H1 (cell line): ENCODE data around the gene CAMKK2. TPM values are rescaled to one million over a fixed set of nuclear protein-coding genes. Genes with fewer than 3 reads are reported as not detected.

Experiments
- CTCF ChIA-PET: fragments of 300-600 bp; sonication (Branson Sonifier 250); formaldehyde crosslinking; loops from one replicate; lab custom pipeline; 2021; ENCODE audit not compliant: partially characterized antibody; lab: Charles Lee
- POLR2A ChIA-PET: fragments of 300-600 bp; sonication (Branson Sonifier 250); formaldehyde crosslinking; loops from one replicate; lab custom pipeline; 2021; ENCODE audit warnings: inconsistent platforms; ENCODE audit not compliant: partially characterized antibody; lab: Charles Lee
- DNase-seq, 2 experiments: peaks; one replicate each; pipeline versions ENCODE4 v3.0.0 to v3.0.0-alpha.2; 2010 to 2022; ENCODE audit warnings: low spot score in 2 of 2, low read depth in 1 of 2, mixed read lengths in 1 of 2
- FAIRE-seq: peaks from 2 replicates; lab custom pipeline; 2011; peaks lifted over from hg19 to GRCh38; lab: Jason Lieb, UNC
- H2AFZ ChIP-seq: 2 replicates; pipeline ENCODE4 v1.8.1; 2012; ENCODE audit warnings: low read length, inconsistent platforms
- H2AK5ac ChIP-seq: 2 replicates; pipeline ENCODE4 v1.6.1; 2013; ENCODE audit warnings: low read depth, low read length
- H2BK120ac ChIP-seq: replicated peaks from 2 replicates; pipeline ENCODE3; 2013; ENCODE audit warnings: low read depth, low read length, inconsistent platforms
- H2BK12ac ChIP-seq: 2 replicates; pipeline ENCODE4 v1.6.1; 2013; ENCODE audit warnings: low read depth, low read length
- H2BK15ac ChIP-seq: 2 replicates; pipeline ENCODE4 v1.6.1; 2013; ENCODE audit warnings: low read length
- H2BK20ac ChIP-seq: 2 replicates; pipeline ENCODE4 v1.6.1; 2013; ENCODE audit warnings: low read length
- H2BK5ac ChIP-seq: 2 replicates; pipeline ENCODE4 v1.6.1; 2013; ENCODE audit warnings: low read depth, low read length
- H3K14ac ChIP-seq: 2 replicates; pipeline ENCODE4 v1.6.1; 2013; ENCODE audit warnings: inconsistent platforms; ENCODE audit not compliant: insufficient read length
- H3K18ac ChIP-seq: 2 replicates; pipeline ENCODE4 v1.6.1; 2013; ENCODE audit warnings: low read length; ENCODE audit errors: extremely low read depth
- H3K23ac ChIP-seq: 2 replicates; pipeline ENCODE4 v1.6.1; 2013; ENCODE audit warnings: inconsistent platforms; ENCODE audit not compliant: insufficient read length
- H3K23me2 ChIP-seq: 2 replicates; pipeline ENCODE4 v1.6.1; 2013; ENCODE audit warnings: low read depth, low read length
- H3K27ac ChIP-seq: 2 replicates; pipeline ENCODE4 v1.6.1; 2011; ENCODE audit warnings: low read depth, low read length, inconsistent platforms
- H3K27me3 ChIP-seq, 4 experiments: replicated peaks in 1 of 4; 1 replicate in 1 of 4; 2 replicates in 3 of 4; pipeline versions ENCODE4 v1.6.1 to v1.8.1; 2011 to 2013; ENCODE audit warnings: low read length in 3 of 4, mild to moderate bottlenecking in 3 of 4, inconsistent platforms in 2 of 4, mixed read lengths in 2 of 4, moderate library complexity in 1 of 4; ENCODE audit not compliant: control insufficient read depth in 3 of 4, insufficient read depth in 3 of 4; ENCODE audit errors: extremely low read depth in 1 of 4
- H3K36me3 ChIP-seq, 4 experiments: 2 replicates each; pipeline versions ENCODE4 v1.6.1 to v1.8.1; 2011 to 2013; ENCODE audit warnings: mild to moderate bottlenecking in 4 of 4, low read length in 3 of 4, moderate library complexity in 2 of 4, control low read depth in 1 of 4, inconsistent platforms in 1 of 4; ENCODE audit not compliant: insufficient read depth in 4 of 4, control insufficient read depth in 2 of 4
- H3K4ac ChIP-seq: replicated peaks from 2 replicates; pipeline ENCODE3; 2013; ENCODE audit warnings: low read length, low read depth, mixed read lengths, inconsistent platforms; ENCODE audit not compliant: insufficient read length
- H3K4me1 ChIP-seq, 4 experiments: replicated peaks in 1 of 4; 1 replicate in 1 of 4; 2 replicates in 3 of 4; pipeline versions ENCODE4 v1.6.1 to v1.8.1; 2011 to 2013; ENCODE audit warnings: low read length in 3 of 4, inconsistent platforms in 2 of 4, mixed read lengths in 1 of 4; ENCODE audit not compliant: insufficient read depth in 4 of 4, control insufficient read depth in 3 of 4
- H3K4me2 ChIP-seq, 2 experiments: 2 replicates each; pipeline versions ENCODE4 v1.6.1 to v1.8.1; 2011 to 2013; ENCODE audit warnings: low read depth in 2 of 2, low read length in 2 of 2, control low read depth in 1 of 2, inconsistent platforms in 1 of 2, mild to moderate bottlenecking in 1 of 2; ENCODE audit not compliant: insufficient read depth in 1 of 2
- H3K4me3 ChIP-seq, 4 experiments: fragments of 200-600, 300-600 bp in 1 of 4; sonication (generic), shearing (Covaris generic), sonication (Bioruptor Twin) in 1 of 4; 2 replicates each; pipeline versions ENCODE4 v1.5.1 to v1.8.1; 2011 to 2016; ENCODE audit warnings: low read length in 4 of 4, low read depth in 3 of 4, control low read depth in 2 of 4, inconsistent platforms in 2 of 4, mild to moderate bottlenecking in 2 of 4, mixed read lengths in 1 of 4, moderate library complexity in 1 of 4; ENCODE audit not compliant: insufficient read depth in 2 of 4; ENCODE audit errors: extremely low read depth in 1 of 4
- H3K56ac ChIP-seq: replicated peaks from 2 replicates; pipeline ENCODE3; 2013; ENCODE audit warnings: low read depth, mild to moderate bottlenecking, mixed read lengths, low read length, inconsistent platforms; ENCODE audit not compliant: insufficient read length
- H3K79me1 ChIP-seq: 2 replicates; pipeline ENCODE4 v1.6.1; 2013; ENCODE audit warnings: low read depth, low read length, control low read depth
- H3K79me2 ChIP-seq, 2 experiments: 2 replicates each; pipeline versions ENCODE4 v1.6.1 to v1.8.1; 2012 to 2013; ENCODE audit warnings: low read length in 2 of 2, mild to moderate bottlenecking in 2 of 2, inconsistent platforms in 1 of 2; ENCODE audit not compliant: insufficient read depth in 2 of 2, control insufficient read depth in 1 of 2
- H3K9ac ChIP-seq, 4 experiments: replicated peaks in 1 of 4; 1 replicate in 1 of 4; 2 replicates in 3 of 4; pipeline versions ENCODE4 v1.6.1 to v1.8.1; 2011 to 2013; ENCODE audit warnings: low read depth in 3 of 4, low read length in 3 of 4, control low read depth in 2 of 4, mild to moderate bottlenecking in 2 of 4, moderate library complexity in 2 of 4, inconsistent platforms in 1 of 4; ENCODE audit errors: extremely low read depth in 1 of 4
- H3K9me3 ChIP-seq, 2 experiments: 2 replicates each; pipeline versions ENCODE4 v1.6.1 to v1.8.1; 2012 to 2013; ENCODE audit warnings: mild to moderate bottlenecking in 2 of 2, moderate library complexity in 2 of 2, control low read depth in 1 of 2, inconsistent platforms in 1 of 2, low read depth in 1 of 2, low read length in 1 of 2, mixed read lengths in 1 of 2; ENCODE audit not compliant: insufficient read depth in 2 of 2
- H4K20me1 ChIP-seq, 2 experiments: replicated peaks in 1 of 2; 2 replicates each; pipeline versions ENCODE3 to v1.8.1; 2011 to 2013; ENCODE audit warnings: inconsistent platforms in 2 of 2, low read length in 2 of 2, mild to moderate bottlenecking in 1 of 2; ENCODE audit not compliant: insufficient read depth in 2 of 2, control insufficient read depth in 1 of 2
- H4K5ac ChIP-seq: 2 replicates; pipeline ENCODE4 v1.6.1; 2013; ENCODE audit warnings: low read length, low read depth, mixed read lengths, inconsistent platforms; ENCODE audit not compliant: insufficient read length
- H4K8ac ChIP-seq: 2 replicates; pipeline ENCODE4 v1.8.0; 2013; ENCODE audit warnings: mild to moderate bottlenecking, moderate library complexity, low read length, inconsistent platforms; ENCODE audit not compliant: insufficient read depth; ENCODE audit errors: extremely low read depth
- H4K91ac ChIP-seq: replicated peaks from 2 replicates; pipeline ENCODE3; 2013; ENCODE audit warnings: low read length, mixed read lengths, inconsistent platforms; ENCODE audit not compliant: insufficient read length
- GABPA ChIP-seq: IDR thresholded peaks from 2 replicates; pipeline ENCODE4 v1.6.1; 2011; ENCODE audit warnings: mild to moderate bottlenecking, low read length, moderate library complexity, borderline replicate concordance; ENCODE audit not compliant: insufficient read depth
- KDM5A ChIP-seq: fragments of 200-600 bp; IDR thresholded peaks from 2 replicates; pipeline ENCODE4 v1.7.1; 2012; ENCODE audit warnings: mild to moderate bottlenecking, low read length, inconsistent platforms, mixed read lengths
- PHF8 ChIP-seq: fragments of 200-600 bp; sonication (generic); conservative IDR thresholded peaks from 2 replicates; pipeline ENCODE4 v1.7.1; 2012; ENCODE audit warnings: low read depth, mild to moderate bottlenecking, inconsistent platforms, low read length, moderate library complexity
- POU5F1 ChIP-seq: IDR thresholded peaks from 2 replicates; pipeline ENCODE4 v1.6.1; 2011; ENCODE audit warnings: low read depth, mild to moderate bottlenecking, low read length, moderate library complexity
- RAD21 ChIP-seq, 2 experiments: IDR thresholded peaks in 1 of 2; conservative IDR thresholded peaks in 1 of 2; 2 replicates each; pipeline ENCODE4 v1.6.1; 2011; ENCODE audit warnings: low read depth in 2 of 2, low read length in 2 of 2, improper control_type of control experiment in 1 of 2, inconsistent platforms in 1 of 2, mild to moderate bottlenecking in 1 of 2, moderate library complexity in 1 of 2
- RFX5 ChIP-seq: IDR thresholded peaks from 2 replicates; pipeline ENCODE4 v1.6.1; 2011; ENCODE audit warnings: low read depth, low read length, improper control_type of control experiment, borderline replicate concordance
- SIN3A ChIP-seq, 2 experiments: IDR thresholded peaks in 1 of 2; conservative IDR thresholded peaks in 1 of 2; 2 replicates each; pipeline ENCODE4 v1.6.1; 2011 to 2012; ENCODE audit warnings: low read length in 2 of 2, improper control_type of control experiment in 1 of 2, low read depth in 1 of 2, mild to moderate bottlenecking in 1 of 2
- SRF ChIP-seq: IDR thresholded peaks from 2 replicates; pipeline ENCODE4 v1.6.1; 2011; ENCODE audit warnings: mild to moderate bottlenecking, low read depth, low read length, moderate library complexity
- TAF7 ChIP-seq: optimal IDR thresholded peaks from 2 replicates; pipeline ENCODE3; 2011; ENCODE audit warnings: low read depth, mild to moderate bottlenecking, inconsistent platforms, low read length, moderate library complexity, borderline replicate concordance
- TEAD4 ChIP-seq: IDR thresholded peaks from 2 replicates; pipeline ENCODE4 v1.6.1; 2012; ENCODE audit warnings: low read depth, low read length, inconsistent platforms, mixed read lengths
- ZNF274 ChIP-seq: IDR thresholded peaks from 2 replicates; pipeline ENCODE4 v1.7.0; 2012; ENCODE audit warnings: low read length, borderline replicate concordance; ENCODE audit errors: extremely low read depth
- WGBS, 2 experiments: shearing (Covaris generic) in 1 of 2; methylation state at CpG; one replicate each; pipeline versions ENCODE4 v1.1.6 to v1.1.7; 2013 to 2015; ENCODE audit warnings: low lambda C conversion rate in 2 of 2, mixed read lengths in 2 of 2, inconsistent platforms in 1 of 2, low coverage in 1 of 2, missing lambda C conversion rate in 1 of 2; ENCODE audit not compliant: insufficient replicate concordance in 2 of 2, insufficient coverage in 1 of 2, insufficient read length in 1 of 2; ENCODE audit errors: extremely low coverage in 1 of 2, missing lambda C conversion rate in 1 of 2; 5-methylcytosine and 5-hydroxymethylcytosine counted together
- polyA plus RNA-seq, 7 experiments: library from polyadenylated mRNA; depleted of rRNA in 3 of 7; stranded (reverse) in 5 of 7; unstranded in 2 of 7; fragments of >200 nt in 5 of 7; fragments of 200-250 nt in 2 of 7; gene quantifications; 1 replicate in 5 of 7; 2 replicates in 1 of 7; 4 replicates in 1 of 7; pipeline versions ENCODE4 v1.2.1 to v1.2.3, GENCODE V29; 2011 to 2013; ENCODE audit warnings: missing spikeins in 2 of 7, mixed read lengths in 2 of 7
- total RNA-seq: library from RNA; stranded (reverse); fragmentation: NEBNext Ultra II Directional; extraction: Animal tissue kit (Norgen Biotek cat#: 25700); gene quantifications from 2 replicates; pipeline ENCODE4 v1.2.1, GENCODE V29; 2021
- TF ChIP-seq, protein P1 (sequence below): IDR thresholded peaks from 2 replicates; pipeline ENCODE4 v1.6.1; 2012; ENCODE audit warnings: inconsistent platforms

Gene CAMKK2
- total and polyA plus RNA-seq, 2 of the 8 experiments (the other 6 are each of a cell fraction or from before 2014, with no cell fraction given): 29.6 to 30.6 TPM

DNA sequence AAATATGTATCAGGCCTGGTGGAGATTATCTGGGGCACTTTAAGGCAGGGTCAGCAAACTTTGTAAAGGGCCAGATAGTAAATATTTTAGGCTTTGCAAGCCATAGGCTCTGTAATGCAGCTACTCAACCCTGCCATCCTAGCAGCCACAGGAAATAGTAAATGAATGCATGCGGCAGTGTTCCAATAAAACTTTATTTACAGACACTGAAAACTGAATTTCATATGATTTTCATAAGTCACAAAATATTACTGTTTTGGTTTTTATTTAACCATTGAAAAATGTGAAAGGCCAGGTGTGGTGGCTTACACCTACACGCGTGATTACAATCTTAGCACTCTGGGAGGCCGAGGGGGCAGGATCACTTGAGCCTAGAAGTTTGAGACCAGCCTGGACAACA lies 3.2 kb upstream of the CAMKK2 start:
- no peak overlapping the region for H2BK5ac ChIP-seq
- no peak overlapping the region for H2AK5ac ChIP-seq
- H3K56ac ChIP-seq: no peak overlapping the region
- H3K4me3 ChIP-seq: no peak overlapping the region
- H3K27me3 ChIP-seq: no peaks in the 10 kb centered on the region
- ChIA-PET POLR2A (interaction anchor here (1.0 kb wide), 1 partner anchor 101 kb away, joined by 3 read pairs; the partner anchor contains the start of gene RNF34), CTCF (no interaction called here)
- 94% methylated on average over 4 of the region's 4 CpGs; no CpG with 5 or more reads in 1 of the 2 experiments for WGBS, 2 experiments
- peaks cover 0 to 3% (median 1%) of the 10 kb centered on the region in 4 experiments; a peak in 2 of 7 replicates for H3K4me1 ChIP-seq
- 0 out of 2 replicates have a peak, but pooled peaks cover 6% of the 10 kb centered on the region for H3K79me1 ChIP-seq
- no peak overlapping the region for H2BK120ac ChIP-seq
- H2BK20ac ChIP-seq: no peak overlapping the region
- H3K27ac ChIP-seq: no peak overlapping the region
- no peak overlapping the region for H4K91ac ChIP-seq
- peaks cover 0 to 5% of the 10 kb centered on the region in 2 experiments; a peak in 1 of 4 replicates for H3K79me2 ChIP-seq
- no peak for DNase-seq
- H3K4me2 ChIP-seq: no peak overlapping the region
- no peak overlapping the region for H3K18ac ChIP-seq
- H3K23ac ChIP-seq: no peak overlapping the region
- FAIRE-seq: no peak
- no peak overlapping the region for H3K14ac ChIP-seq
- no peak overlapping the region for H2BK15ac ChIP-seq
- H3K9me3 ChIP-seq: no peaks in the 10 kb centered on the region
- H3K9ac ChIP-seq: no peak overlapping the region
- peaks cover 10% of the 10 kb centered on the region for H3K23me2 ChIP-seq
- H2BK12ac ChIP-seq: no peak overlapping the region
- H2AFZ ChIP-seq: no peak overlapping the region
- H4K20me1 ChIP-seq: peaks cover 0 to 5% of the 10 kb centered on the region in 2 experiments
- H4K8ac ChIP-seq: no peak overlapping the region
- no peaks in the 10 kb centered on the region for H3K36me3 ChIP-seq
- no peak overlapping the region for H4K5ac ChIP-seq
- H3K4ac ChIP-seq: no peak overlapping the region
- TF ChIP-seq SRF: no peak
- no peak for TF ChIP-seq POU5F1
- TF ChIP-seq KDM5A: no peak
- TF ChIP-seq TAF7: no peak
- TF ChIP-seq SIN3A (conservative IDR thresholded peaks at IDR 0.05 in 1 of 2, IDR thresholded peaks at IDR 0.05 in 1 of 2; ENCODE audit: low read depth in 1 of 2, low read length in 2 of 2): no peak
- TF ChIP-seq ZNF274: no peak
- TF ChIP-seq RAD21 (IDR thresholded peaks at IDR 0.05 in 1 of 2, conservative IDR thresholded peaks at IDR 0.05 in 1 of 2; ENCODE audit: low read depth in 2 of 2, low read length in 2 of 2): no peak
- TF ChIP-seq TEAD4: no peak
- no peak for TF ChIP-seq RFX5
- TF ChIP-seq PHF8: no peak
- TF ChIP-seq, protein P1, sequence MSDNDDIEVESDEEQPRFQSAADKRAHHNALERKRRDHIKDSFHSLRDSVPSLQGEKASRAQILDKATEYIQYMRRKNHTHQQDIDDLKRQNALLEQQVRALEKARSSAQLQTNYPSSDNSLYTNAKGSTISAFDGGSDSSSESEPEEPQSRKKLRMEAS: no peak
- TF ChIP-seq GABPA: no peak
